Measurements from ENCODE around the gene KIF17.

KIF17 gene

DNA sequence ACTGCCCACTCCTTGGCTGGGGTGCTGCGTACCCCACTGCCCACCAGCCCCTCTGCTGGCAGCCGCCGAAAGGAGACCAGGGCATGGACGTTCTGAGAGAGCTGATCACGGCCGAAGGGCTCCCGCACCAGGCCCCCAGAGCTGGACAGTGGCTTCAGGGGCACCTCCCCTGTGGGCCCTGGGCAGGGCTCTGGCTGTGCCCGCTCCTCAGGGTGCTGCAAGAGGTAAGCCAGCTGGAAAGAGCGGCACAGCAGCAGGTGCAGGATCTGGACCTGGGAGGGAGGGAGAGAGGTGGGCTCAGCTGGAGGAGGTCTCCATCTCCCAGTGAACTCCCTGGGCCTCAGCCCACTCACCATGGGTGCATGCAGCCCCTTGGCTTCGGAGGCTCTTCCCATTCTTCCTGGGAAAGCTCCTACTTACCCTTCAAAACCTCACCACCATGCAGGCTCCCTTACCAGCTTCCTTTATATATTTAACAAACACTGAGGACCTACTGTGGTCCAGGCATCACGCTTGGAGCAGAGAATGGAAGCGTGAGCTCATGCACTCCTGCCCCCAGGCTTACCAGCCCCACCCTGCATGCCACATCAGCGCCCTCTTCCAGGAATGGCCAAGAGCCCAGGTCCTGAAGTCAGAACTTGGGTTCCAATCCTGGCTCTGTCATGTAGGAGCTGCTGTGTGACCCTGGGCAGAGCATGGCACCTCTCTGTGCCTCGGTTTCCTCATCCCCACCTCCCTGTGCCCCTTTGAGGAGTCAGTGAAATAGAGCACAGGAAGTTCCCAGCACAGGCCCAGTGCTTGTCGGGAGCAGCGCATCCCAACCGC is 6.8 kb upstream of the KIF17 start:
- TF ChIP-seq CTCF (IDR thresholded peaks at IDR 0.05; ENCODE audit: borderline replicate concordance, control extremely low read depth, extremely low read depth, insufficient read depth, missing control alignments): no peak
- DNase-seq (ENCODE audit: low spot score): no peak
- in situ Hi-C loops (cut with MboI; ENCODE audit: low sequenced_read_pairs, unreplicated experiment): no loop called here

GRCh38 chr1:20723537-20724363 is 5.9 kb upstream of the KIF17 start:
- no peak for DNase-seq (ENCODE audit: low spot score)
- in situ Hi-C loops (cut with MboI; ENCODE audit: low sequenced_read_pairs, unreplicated experiment): no loop called here
- no peak for TF ChIP-seq CTCF (IDR thresholded peaks at IDR 0.05; ENCODE audit: borderline replicate concordance, control extremely low read depth, extremely low read depth, insufficient read depth, missing control alignments)

GRCh38 chr1:20723159-20723536 is 5.3 kb upstream of the KIF17 start:
- DNase-seq (ENCODE audit: low spot score): no peak
- in situ Hi-C loops (cut with MboI; ENCODE audit: low sequenced_read_pairs, unreplicated experiment): no loop called here
- no peak for TF ChIP-seq CTCF (IDR thresholded peaks at IDR 0.05; ENCODE audit: borderline replicate concordance, control extremely low read depth, extremely low read depth, insufficient read depth, missing control alignments)

DNA sequence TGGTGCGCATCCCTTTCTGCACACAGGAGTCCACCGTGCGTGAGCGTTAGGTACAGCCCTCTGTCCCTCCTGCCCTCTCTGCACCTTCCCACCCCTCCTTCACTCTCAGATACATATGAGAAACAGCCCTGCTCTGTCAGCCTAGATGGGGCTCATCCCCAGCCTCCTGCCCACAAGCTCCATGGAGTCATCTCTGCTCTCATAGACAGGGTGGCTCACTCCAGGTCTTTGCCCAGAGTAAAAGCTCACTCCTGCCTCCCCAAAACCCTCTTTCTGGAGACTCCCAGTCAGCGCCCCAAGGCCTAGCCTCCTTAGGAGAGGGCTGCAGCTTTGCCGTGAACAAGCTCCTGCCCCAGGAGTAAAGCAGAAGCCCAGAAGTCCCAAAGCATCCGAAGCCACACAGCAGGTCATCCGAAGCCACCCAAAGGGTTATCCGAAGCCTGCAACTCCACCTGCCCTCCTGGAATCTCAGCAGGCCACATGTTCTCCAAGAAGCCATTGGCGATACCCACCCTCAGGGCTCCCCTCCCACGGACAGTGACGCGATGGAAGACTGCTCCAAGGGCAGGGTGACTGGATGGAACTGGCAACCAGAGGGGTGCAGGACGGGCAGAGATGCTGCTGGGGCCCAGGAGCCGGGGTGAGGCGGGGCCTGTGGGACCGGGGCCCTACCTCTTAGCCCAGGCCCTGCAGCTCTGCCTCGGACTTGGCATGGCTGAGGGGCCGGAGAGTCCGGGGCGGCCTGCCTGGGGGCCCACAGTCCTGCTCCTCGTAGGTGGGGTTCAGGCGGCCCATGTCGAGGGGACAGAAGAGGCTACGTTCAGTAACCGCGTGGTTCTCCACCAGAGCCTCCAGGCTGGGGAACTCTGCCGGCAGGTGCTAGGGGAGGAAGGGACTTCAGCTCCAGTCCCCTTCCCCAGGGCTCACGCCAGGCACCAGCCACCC is 3.6 kb upstream of the KIF17 start:
- in situ Hi-C loops (cut with MboI; ENCODE audit: low sequenced_read_pairs, unreplicated experiment): no loop called here
- DNase-seq (ENCODE audit: low spot score): no peak
- TF ChIP-seq CTCF (IDR thresholded peaks at IDR 0.05; ENCODE audit: borderline replicate concordance, control extremely low read depth, extremely low read depth, insufficient read depth, missing control alignments): no peak

- in situ Hi-C loops (cut with MboI; ENCODE audit: low sequenced_read_pairs, unreplicated experiment): no loop called here
- no peak for TF ChIP-seq CTCF (IDR thresholded peaks at IDR 0.05; ENCODE audit: borderline replicate concordance, control extremely low read depth, extremely low read depth, insufficient read depth, missing control alignments)
- no peak for DNase-seq (ENCODE audit: low spot score)
Measured at GRCh38 chr1:20720631-20721091, 2.9 kb upstream of the KIF17 start.

Data from GM13976 (cell line).